Heart left ventricle (tissue), 16 donors: Measurements from ENCODE around the gene RAC3. TPM values are rescaled to one million over a fixed set of nuclear protein-coding genes. Genes with fewer than 3 reads are reported as not detected.

ENCODE experiments used
- ATAC-seq, 4 donors: fragments of 200-7000 bp; cut with Tn5 transposase; one replicate each; pipeline ENCODE4 v1.9.1; 2020 to 2022; ENCODE audit warnings: moderate library complexity in 4 of 4, mild to moderate bottlenecking in 3 of 4, moderate number of reproducible peaks in 1 of 4
- DNase-seq, 5 donors: peaks; one replicate each; pipeline ENCODE4 v3.0.0-alpha.2; 2020
- H3K27ac ChIP-seq, 12 donors: fragments of 200-600 bp; sonication (generic) in 4 of 12; one replicate each; pipeline versions ENCODE4 v1.5.0 to v1.8.0; 2016 to 2022; ENCODE audit warnings: mild to moderate bottlenecking in 2 of 12
- H3K27me3 ChIP-seq, 9 donors: fragments of 200-600 bp; sonication (generic) in 2 of 9; one replicate each; pipeline versions ENCODE4 v1.5.1 to v1.8.0; 2016 to 2022; ENCODE audit warnings: mild to moderate bottlenecking in 3 of 9
- H3K36me3 ChIP-seq, 9 donors: fragments of 200-600 bp; sonication (generic) in 2 of 9; one replicate each; pipeline versions ENCODE4 v1.5.0 to v1.8.0; 2018 to 2022; ENCODE audit warnings: mild to moderate bottlenecking in 2 of 9
- H3K4me1 ChIP-seq, 12 donors: fragments of 200-600 bp; sonication (generic) in 4 of 12; one replicate each; pipeline versions ENCODE4 v1.5.0 to v1.8.0; 2016 to 2022; ENCODE audit warnings: mild to moderate bottlenecking in 3 of 12
- H3K4me3 ChIP-seq, 12 donors: fragments of 200-600 bp; sonication (generic) in 4 of 12; one replicate each; pipeline versions ENCODE4 v1.5.0 to v1.8.0; 2017 to 2022; ENCODE audit warnings: mild to moderate bottlenecking in 9 of 12, moderate library complexity in 4 of 12
- H3K9me3 ChIP-seq, 12 donors: fragments of 200-600 bp; sonication (generic) in 4 of 12; one replicate each; pipeline versions ENCODE4 v1.5.0 to v1.8.0; 2016 to 2022; ENCODE audit warnings: mild to moderate bottlenecking in 1 of 12
- POLR2A ChIP-seq, 2 donors: fragments of 450-650 bp; IDR thresholded peaks; one replicate each; pipeline ENCODE4 v1.6.1; 2017; ENCODE audit warnings: antibody characterized with exemption in 2 of 2, mild to moderate bottlenecking in 2 of 2, moderate library complexity in 2 of 2
- WGBS, 4 donors: extraction: QIAGEN DNeasy Blood & Tissue Kit in 2 of 4; methylation state at CpG; one replicate each; pipeline versions ENCODE4 v1.1.5 to v1.1.7; 2013 to 2018; 5-methylcytosine and 5-hydroxymethylcytosine counted together
- intact Hi-C, 10 donors: fragments of 100-400 bp; cut with DNase I; formaldehyde crosslinking; loops; one replicate each; pipeline versions ENCODE4 v1.11.1 to v1.14.2; 2022
- polyA plus RNA-seq, 2 donors: library from polyadenylated mRNA; stranded (reverse); fragments of 200-250 nt; gene quantifications; one replicate each; pipeline ENCODE4 v1.2.3, GENCODE V29; 2013
- total RNA-seq, 9 donors: library from RNA; depleted of rRNA in 2 of 9; stranded (reverse); fragments of >200 nt in 2 of 9; fragmentation: NEBNext Ultra II Directional in 3 of 9; extraction: Animal tissue kit (Norgen Biotek cat#: 25700) in 3 of 9; gene quantifications; one replicate each; pipeline versions ENCODE4 v1.1.0 to v1.2.4, GENCODE V29; 2016 to 2023
- TF ChIP-seq, protein P1 (sequence below), 12 donors: fragments of 200-600 bp; sonication (generic) in 4 of 12; IDR thresholded peaks; one replicate each; pipeline versions ENCODE4 v1.5.0 to v1.8.0; 2018 to 2022; ENCODE audit warnings: antibody characterized with exemption in 12 of 12, mild to moderate bottlenecking in 5 of 12
- donor health status: ischemic (EF 13 %, LVEDD 7.1; RV severe dilation, severe dysfunction).
- donor health status: healthy with polysubstance abuse.
- donor health status: DM: no; HTN: yes; CAD: no.
- donor health status: DM: no; HTN: no; CAD: no.
- donor health status: ischemic (EF 25% LVEDD 6.9; RV normal size, moderate dysfunction).
- donor health status: ischemic (EF 25% LVEDD 5.7; RV mildly dilated, moderate dysfunction).
- donor health status: healthy.
- donor health status: DM: yes; HTN: yes; CAD: no.
- donor health status: ischemic (EF 35%, LVEDD 5.7; RV mildly dilated, moderate dysfunction).
- donor health status: nonischemic (EF 11% LVEDD 7.7; RV severe dilation, severe dysfunction).
- donor health status: DM: yes; HTN: yes; CAD: no.
- donor health status: PGD.
- donor health status: ischemic (EF 29% LVEDD 5.4; RV normal size, mild dysfunction).
- donor health status: nonischemic (EF 23%, LVEDD 6.1; RV moderate dilation, normal function).

RAC3 gene
- total and polyA plus RNA-seq, 11 donors = 0.76 to 2.6 (median 1.5) TPM

- H3K4me1 ChIP-seq = peaks cover 5 to 37% (median 23%) of the 10 kb centered on the region in 12 donors
- intact Hi-C loops = loop anchor here in 6 of 10 donors (1.0 to 10.0 kb wide), 6 partner anchors 46 to 162 kb away; partner anchors contain the start of genes ASPSCR1 (in 4 of the 6), P4HB (in 2 of the 6) and FASN (in 1 of the 6)
Observed at GRCh38 chr17:82022981-82023446, 8.5 kb upstream of the RAC3 start, which contains the start of gene LRRC45. TSS of gene LRRC45 (plus strand) at chr17:82023305. CDS start at chr17:82023644, 339 bp downstream.

GRCh38 chr17:82023447-82024241 is 7.8 kb upstream of the RAC3 start:
- peaks cover 5 to 37% (median 23%) of the 10 kb centered on the region in 12 donors for H3K4me1 ChIP-seq
- no peaks in the 10 kb centered on the region for H3K27me3 ChIP-seq
- intact Hi-C loops = loop anchor here in 6 of 10 donors (1.0 to 10.0 kb wide), 6 partner anchors 46 to 163 kb away; partner anchors contain the start of genes ASPSCR1 (in 4 of the 6), P4HB (in 2 of the 6) and FASN (in 1 of the 6)
- DNase-seq (no peak), ATAC-seq (peak in 2 of 4 donors; percentile 0 to 3)
- peak overlapping the region in 9 of 12 donors; percentile 19 to 61 (median 47) for H3K27ac ChIP-seq
- H3K4me3 ChIP-seq = peak overlapping the region; percentile 58 to 98 (median 91)
- TF ChIP-seq POLR2A (IDR thresholded peaks at IDR 0.05) = no peak
- TF ChIP-seq, protein P1, sequence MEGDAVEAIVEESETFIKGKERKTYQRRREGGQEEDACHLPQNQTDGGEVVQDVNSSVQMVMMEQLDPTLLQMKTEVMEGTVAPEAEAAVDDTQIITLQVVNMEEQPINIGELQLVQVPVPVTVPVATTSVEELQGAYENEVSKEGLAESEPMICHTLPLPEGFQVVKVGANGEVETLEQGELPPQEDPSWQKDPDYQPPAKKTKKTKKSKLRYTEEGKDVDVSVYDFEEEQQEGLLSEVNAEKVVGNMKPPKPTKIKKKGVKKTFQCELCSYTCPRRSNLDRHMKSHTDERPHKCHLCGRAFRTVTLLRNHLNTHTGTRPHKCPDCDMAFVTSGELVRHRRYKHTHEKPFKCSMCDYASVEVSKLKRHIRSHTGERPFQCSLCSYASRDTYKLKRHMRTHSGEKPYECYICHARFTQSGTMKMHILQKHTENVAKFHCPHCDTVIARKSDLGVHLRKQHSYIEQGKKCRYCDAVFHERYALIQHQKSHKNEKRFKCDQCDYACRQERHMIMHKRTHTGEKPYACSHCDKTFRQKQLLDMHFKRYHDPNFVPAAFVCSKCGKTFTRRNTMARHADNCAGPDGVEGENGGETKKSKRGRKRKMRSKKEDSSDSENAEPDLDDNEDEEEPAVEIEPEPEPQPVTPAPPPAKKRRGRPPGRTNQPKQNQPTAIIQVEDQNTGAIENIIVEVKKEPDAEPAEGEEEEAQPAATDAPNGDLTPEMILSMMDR (IDR thresholded peaks at IDR 0.05) = no peak
- WGBS, 4 donors = 1 to 10% (median 8%) methylated on average over 21 to 55 of the region's 55 CpGs
- H3K9me3 ChIP-seq = no peaks in the 10 kb centered on the region
- H3K36me3 ChIP-seq = peaks cover 0 to 10% (median 3%) of the 10 kb centered on the region in 9 donors

More at GRCh38 chr17:82022981-82023446, 8.5 kb upstream of the RAC3 start, which contains the start of gene LRRC45:
- TF ChIP-seq POLR2A (IDR thresholded peaks at IDR 0.05) = no peak
- TF ChIP-seq, protein P1 (IDR thresholded peaks at IDR 0.05) = no peak
- no peaks in the 10 kb centered on the region for H3K9me3 ChIP-seq
- peak; percentile 94 to 98 (median 96) for ATAC-seq
- peak within 1 kb of the TSS in 11 of 12 donors; percentile 32 to 85 (median 73) for H3K27ac ChIP-seq
- peak; percentile 100 for DNase-seq
- no peaks in the 10 kb centered on the region for H3K27me3 ChIP-seq
- peak within 1 kb of the TSS; percentile 77 to 99 (median 94) for H3K4me3 ChIP-seq
- 0% methylated on average over 10 to 42 of the region's 42 CpGs for WGBS, 4 donors
- peaks cover 0 to 14% (median 6%) of the 10 kb centered on the region in 9 donors for H3K36me3 ChIP-seq

DNA sequence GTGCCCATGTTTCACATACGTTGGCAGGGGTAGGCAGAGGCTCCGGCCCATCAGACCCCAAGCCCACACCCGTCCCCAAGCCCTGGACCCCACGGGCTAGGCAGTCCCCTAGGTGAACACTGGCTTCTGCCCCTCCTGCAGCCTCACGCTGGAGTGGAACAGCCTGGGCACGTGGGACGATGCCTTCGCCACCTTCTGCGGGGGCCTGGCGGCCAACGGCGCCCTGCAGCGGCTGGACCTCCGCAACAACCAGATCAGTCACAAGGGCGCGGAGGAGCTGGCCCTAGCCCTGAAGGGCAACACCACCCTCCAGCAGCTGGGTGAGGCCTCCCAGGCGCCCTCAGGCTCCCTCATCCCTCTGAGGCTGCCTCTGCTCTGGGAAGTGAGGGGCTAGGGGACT is 6.6 kb upstream of the RAC3 start:
- Histone ChIP-seq H3K27me3 (no peaks in the 10 kb centered on the region), H3K4me1 (peaks cover 5 to 44% (median 25%) of the 10 kb centered on the region in 12 donors), H3K36me3 (peaks cover 0 to 4% (median 0%) of the 10 kb centered on the region in 9 donors), H3K4me3 (no peak overlapping the region), H3K9me3 (no peaks in the 10 kb centered on the region), H3K27ac (no peak overlapping the region)
- DNase-seq (no peak), ATAC-seq (no peak)
- intact Hi-C loops = loop anchor here in 5 of 10 donors (5.0 to 10.0 kb wide), 4 partner anchors 48 to 297 kb away; partner anchors contain the start of genes ASPSCR1 (in 4 of the 5) and P4HB (in 1 of the 5)
- no peak for TF ChIP-seq POLR2A (IDR thresholded peaks at IDR 0.05)
- TF ChIP-seq, protein P1 (IDR thresholded peaks at IDR 0.05) = no peak
- WGBS, 4 donors = 88 to 100% (median 97%) methylated on average over 3 to 17 of the region's 17 CpGs
